EL (cell line): Measurements from ENCODE around the gene BEST3.
A peak's percentile ranks its signal among the peaks of the same experiment; 100 is the strongest.

Experiments used
- DNase-seq: peaks from one replicate; pipeline ENCODE4 v3.0.0-alpha.2; 2016

The BEST3 gene

GRCh38 chr12:69698769-69699540, at the start of gene BEST3:
TSS of gene BEST3 (minus strand) at chr12:69699303. CDS start at chr12:69697798, 1,505 bp downstream.
- no peak for DNase-seq

- no peak for DNase-seq
Observed at GRCh38 chr12:69744109-69744508, 45.0 kb upstream of the BEST3 start.

GRCh38 chr12:69739287-69740191, 40.4 kb upstream of the BEST3 start:
- peak; percentile 47 for DNase-seq

GRCh38 chr12:69738351-69739286, 39.5 kb upstream of the BEST3 start, which contains the start of gene RAB3IP:
TSS of gene RAB3IP (plus strand) at chr12:69738860. CDS start at chr12:69755409, 16,549 bp downstream.
- DNase-seq: peak; percentile 85

- no peak for DNase-seq
Observed at GRCh38 chr12:69733638-69734037, 34.5 kb upstream of the BEST3 start.

- DNase-seq: peak; percentile 43
Observed at GRCh38 chr12:69732088-69732487, 33.0 kb upstream of the BEST3 start.

GRCh38 chr12:69726922-69727321, 27.8 kb upstream of the BEST3 start:
- DNase-seq: no peak

GRCh38 chr12:69720750-69721149, 21.6 kb upstream of the BEST3 start:
- no peak for DNase-seq

GRCh38 chr12:69719336-69720316, 20.5 kb upstream of the BEST3 start:
- peak; percentile 28 for DNase-seq

GRCh38 chr12:69714542-69714941, 15.4 kb upstream of the BEST3 start:
- DNase-seq: no peak

GRCh38 chr12:69712826-69713225, 13.7 kb upstream of the BEST3 start:
- DNase-seq: no peak

GRCh38 chr12:69708649-69709048, 9.5 kb upstream of the BEST3 start:
- DNase-seq: no peak

GRCh38 chr12:69704357-69704756, 5.3 kb upstream of the BEST3 start:
- no peak for DNase-seq

GRCh38 chr12:69703146-69703642, 4.1 kb upstream of the BEST3 start:
- no peak for DNase-seq

GRCh38 chr12:69701826-69702225, 2.7 kb upstream of the BEST3 start:
- no peak for DNase-seq

- no peak for DNase-seq
Observed at GRCh38 chr12:69698054-69698453, 1.0 kb downstream of the BEST3 start.

- DNase-seq: no peak
Observed at GRCh38 chr12:69694123-69694522, 5.0 kb downstream of the BEST3 start.

- DNase-seq: no peak
Observed at GRCh38 chr12:69689638-69690037, 9.5 kb downstream of the BEST3 start.

GRCh38 chr12:69688471-69689427, 10.4 kb downstream of the BEST3 start:
- peak; percentile 97 for DNase-seq

GRCh38 chr12:69688021-69688420, 11.1 kb downstream of the BEST3 start:
- peak; percentile 61 for DNase-seq
